ENCODE results near the gene OLFML2A. TPM values are rescaled to one million over a fixed set of nuclear protein-coding genes. Genes with fewer than 3 reads are reported as not detected.
"Not testable (repeated sequence)": the region's sequence is repeated elsewhere in the genome, so short reads cannot be mapped to it uniquely, and the experiment has no call there.

OLFML2A gene
- total RNA-seq, 1 experiment from 2014 or later = 0.99 TPM

GRCh38 chr9:124844291-124844690 is 67.4 kb downstream of the OLFML2A start:
- CTCF ChIA-PET = no interaction called here

GRCh38 chr9:124846467-124846866 is 69.5 kb downstream of the OLFML2A start:
- H3K4me1 Mint-ChIP-seq (ENCODE audit: low read depth, unreplicated experiment); BruUV-seq (replicated peaks); intact Hi-C loops (cut with micrococcal nuclease; ENCODE audit: unreplicated experiment); DNase-seq; H3K27me3 Mint-ChIP-seq (ENCODE audit: unreplicated experiment); CTCF ChIA-PET; H3K9me3 Mint-ChIP-seq (ENCODE audit: low read depth, unreplicated experiment); H3K36me3 Mint-ChIP-seq (ENCODE audit: insufficient read depth, unreplicated experiment); H3K4me3 Mint-ChIP-seq (ENCODE audit: low read depth, unreplicated experiment); H3K27ac Mint-ChIP-seq (ENCODE audit: unreplicated experiment): not testable (repeated sequence)

More at GRCh38 chr9:124844291-124844690, 67.4 kb downstream of the OLFML2A start:
- Mint-ChIP-seq H3K9me3 (ENCODE audit: low read depth, unreplicated experiment) (no peaks in the 10 kb centered on the region), H3K4me3 (ENCODE audit: low read depth, unreplicated experiment) (no peak overlapping the region), H3K27me3 (ENCODE audit: unreplicated experiment) (no peaks in the 10 kb centered on the region), H3K4me1 (ENCODE audit: low read depth, unreplicated experiment) (peaks cover 8% of the 10 kb centered on the region), H3K36me3 (ENCODE audit: insufficient read depth, unreplicated experiment) (no peaks in the 10 kb centered on the region), H3K27ac (ENCODE audit: unreplicated experiment) (no peak overlapping the region)
- TF ChIP-seq CTCF (IDR thresholded peaks at IDR 0.05; ENCODE audit: unreplicated experiment) = no peak
- DNase-seq = no peak
- intact Hi-C loops (cut with micrococcal nuclease; ENCODE audit: unreplicated experiment) = no loop called here
- BruUV-seq (replicated peaks) = no TSS peak

GRCh38 chr9:124846969-124847368 is 70.0 kb downstream of the OLFML2A start:
- BruUV-seq (replicated peaks) = no TSS peak
- intact Hi-C loops (cut with micrococcal nuclease; ENCODE audit: unreplicated experiment) = no loop called here
- CTCF ChIA-PET = no interaction called here
- Mint-ChIP-seq H3K9me3 (ENCODE audit: low read depth, unreplicated experiment) (no peaks in the 10 kb centered on the region), H3K4me1 (ENCODE audit: low read depth, unreplicated experiment) (no peaks in the 10 kb centered on the region), H3K36me3 (ENCODE audit: insufficient read depth, unreplicated experiment) (no peaks in the 10 kb centered on the region), H3K27me3 (ENCODE audit: unreplicated experiment) (no peaks in the 10 kb centered on the region), H3K4me3 (ENCODE audit: low read depth, unreplicated experiment) (no peak overlapping the region), H3K27ac (ENCODE audit: unreplicated experiment) (no peak overlapping the region)
- no peak for TF ChIP-seq CTCF (IDR thresholded peaks at IDR 0.05; ENCODE audit: unreplicated experiment)
- DNase-seq = no peak

- no peak for DNase-seq
- intact Hi-C loops (cut with micrococcal nuclease; ENCODE audit: unreplicated experiment) = loop anchor here (5.0 kb wide), 1 partner anchor 38 kb away; no protein-coding TSS in a partner anchor
- no peaks in the 10 kb centered on the region for H3K4me1 Mint-ChIP-seq (ENCODE audit: low read depth, unreplicated experiment)
- peaks cover 6% of the 10 kb centered on the region for H3K36me3 Mint-ChIP-seq (ENCODE audit: insufficient read depth, unreplicated experiment)
- no peak for TF ChIP-seq CTCF (IDR thresholded peaks at IDR 0.05; ENCODE audit: unreplicated experiment)
- no peaks in the 10 kb centered on the region for H3K9me3 Mint-ChIP-seq (ENCODE audit: low read depth, unreplicated experiment)
- no TSS peak for BruUV-seq (replicated peaks)
- CTCF ChIA-PET = no interaction called here
- no peaks in the 10 kb centered on the region for H3K27me3 Mint-ChIP-seq (ENCODE audit: unreplicated experiment)
- no peak overlapping the region for H3K27ac Mint-ChIP-seq (ENCODE audit: unreplicated experiment)
- H3K4me3 Mint-ChIP-seq (ENCODE audit: low read depth, unreplicated experiment) = no peak overlapping the region
These were observed 72.9 kb downstream of the OLFML2A start for GRCh38 chr9:124849801-124850200.

- CTCF ChIA-PET = interaction anchor here (1.0 to 4.0 kb wide), 9 partner anchors 9 to 80 kb away, joined by 3 to 80 read pairs (median 5); partner anchors contain the start of genes ARPC5L, NR6A1, OLFML2A and RPL35
- intact Hi-C loops (cut with micrococcal nuclease; ENCODE audit: unreplicated experiment) = loop anchor here (1.0 to 5.0 kb wide), 3 partner anchors 40 to 78 kb away; no protein-coding TSS in a partner anchor
- H3K27ac Mint-ChIP-seq (ENCODE audit: unreplicated experiment) = no peak overlapping the region
- no peaks in the 10 kb centered on the region for H3K9me3 Mint-ChIP-seq (ENCODE audit: low read depth, unreplicated experiment)
- peaks cover 29% of the 10 kb centered on the region for H3K36me3 Mint-ChIP-seq (ENCODE audit: insufficient read depth, unreplicated experiment)
- TF ChIP-seq CTCF (IDR thresholded peaks at IDR 0.05; ENCODE audit: unreplicated experiment) = no peak
- H3K27me3 Mint-ChIP-seq (ENCODE audit: unreplicated experiment) = no peaks in the 10 kb centered on the region
- BruUV-seq (replicated peaks) = no TSS peak
- DNase-seq = no peak
- H3K4me1 Mint-ChIP-seq (ENCODE audit: low read depth, unreplicated experiment) = no peaks in the 10 kb centered on the region
- peak overlapping the region; percentile 66 for H3K4me3 Mint-ChIP-seq (ENCODE audit: low read depth, unreplicated experiment)
These were observed 75.3 kb downstream of the OLFML2A start for GRCh38 chr9:124852121-124852828.

Measured in Calu3 (cell line).